Mucosa of gallbladder (tissue), 1 donor: ENCODE results near the gene CIAO2B. TPM values are rescaled to one million over a fixed set of nuclear protein-coding genes. Genes with fewer than 3 reads are reported as not detected.

Source experiments
- DNase-seq: peaks from one replicate; pipeline ENCODE4 v3.0.0-alpha.2; 2020; ENCODE audit warnings: low spot score
- total RNA-seq: library from RNA; stranded (reverse); gene quantifications from one replicate; pipeline ENCODE4 v1.2.1, GENCODE V29; 2021
- donor health status: DM: no; HTN: no; CAD: no.

Gene CIAO2B
- total RNA-seq, 1 donor from 2014 or later: 84.5 TPM

GRCh38 chr16:66886321-66886720 lies 47.9 kb downstream of the CIAO2B start:
- DNase-seq: no peak

- no peak for DNase-seq
Observed at GRCh38 chr16:66885491-66885890, 48.7 kb downstream of the CIAO2B start.

GRCh38 chr16:66882702-66883101 lies 51.5 kb downstream of the CIAO2B start:
- no peak for DNase-seq

Other genes starting within 250 kb of the CIAO2B start
- gene CMTM4, start 237.7 kb downstream of the CIAO2B start, total RNA-seq: 67.9 TPM
- gene DYNC1LI2, start 182.8 kb downstream of the CIAO2B start, total RNA-seq: 151 TPM
- not detected for gene TERB1, start 132.8 kb downstream of the CIAO2B start, total RNA-seq
- 46.1 TPM for gene NAE1, start 103.4 kb downstream of the CIAO2B start, total RNA-seq
- not detected for gene CA7, start 90.0 kb downstream of the CIAO2B start, total RNA-seq
- gene PDP2, start 53.9 kb downstream of the CIAO2B start, total RNA-seq: 18.6 TPM
- 8.7 TPM for gene CDH16, start 15.5 kb downstream of the CIAO2B start, total RNA-seq
- gene RRAD, start 8.9 kb downstream of the CIAO2B start, total RNA-seq: 9.4 TPM
- gene CES2, start 1.1 kb upstream of the CIAO2B start, total RNA-seq: 187 TPM
- 5.2 TPM for gene CES3, start 26.9 kb upstream of the CIAO2B start, total RNA-seq
- gene CES4A, start 54.2 kb upstream of the CIAO2B start, total RNA-seq: 19.4 TPM
- 40.9 TPM for gene CBFB, start 94.7 kb upstream of the CIAO2B start, total RNA-seq
- 14.2 TPM for gene PHAF1, start 175.5 kb upstream of the CIAO2B start, total RNA-seq
- 14.1 TPM for gene B3GNT9, start 216.6 kb upstream of the CIAO2B start, total RNA-seq
- gene TRADD, start 225.5 kb upstream of the CIAO2B start, total RNA-seq: 38.2 TPM
- gene FBXL8, start 225.6 kb upstream of the CIAO2B start, total RNA-seq: 24.6 TPM
- gene HSF4, start 230.3 kb upstream of the CIAO2B start, total RNA-seq: 51.3 TPM
- 79.0 TPM for gene NOL3, start 236.1 kb upstream of the CIAO2B start, total RNA-seq
- 68.4 TPM for gene MATCAP1, start 249.6 kb upstream of the CIAO2B start, total RNA-seq